ENCODE data around the gene DNAJC11. TPM values are rescaled to one million over a fixed set of nuclear protein-coding genes. Genes with fewer than 3 reads are reported as not detected.
"Not testable (repeated sequence)": the region's sequence is repeated elsewhere in the genome, so short reads cannot be mapped to it uniquely, and the experiment has no call there.

DNAJC11 gene
- total RNA-seq, 1 experiment from 2014 or later, result 102 TPM

GRCh38 chr1:6638226-6638625, 63.4 kb downstream of the DNAJC11 start (continued):
- TF ChIP-seq ZNF219 (CRISPR knock-in tag; IDR thresholded peaks at IDR 0.05; ENCODE audit: borderline replicate concordance), result no peak
- no peak for TF ChIP-seq NR2C2 (CRISPR knock-in tag; IDR thresholded peaks at IDR 0.05)
- no peak for TF ChIP-seq TEAD4 (CRISPR knock-in tag; IDR thresholded peaks at IDR 0.05)
- no peak for TF ChIP-seq GTF2I (CRISPR knock-in tag; conservative IDR thresholded peaks at IDR 0.05)
- TF ChIP-seq TP53 (CRISPR knock-in tag; IDR thresholded peaks at IDR 0.05), result no peak
- TF ChIP-seq FOXK1 (CRISPR knock-in tag; IDR thresholded peaks at IDR 0.05), result no peak
- no peak for TF ChIP-seq MYBL2 (CRISPR knock-in tag; IDR thresholded peaks at IDR 0.05)
- no peak for TF ChIP-seq NR1H2 (CRISPR knock-in tag; IDR thresholded peaks at IDR 0.05)

GRCh38 chr1:6637770-6638169, 63.8 kb downstream of the DNAJC11 start:
- H3K36me3 Mint-ChIP-seq, result peaks cover 77% of the 10 kb centered on the region
- no peak overlapping the region for H3K27ac Mint-ChIP-seq
- no peaks in the 10 kb centered on the region for H3K9me3 Mint-ChIP-seq
- ATAC-seq (no peak), DNase-seq (ENCODE audit: low spot score) (no peak)
- POLR2A ChIA-PET, result no interaction called here
- TF ChIP-seq ZBTB43 (CRISPR knock-in tag; IDR thresholded peaks at IDR 0.05), result no peak
- TF ChIP-seq NR1H2 (CRISPR knock-in tag; IDR thresholded peaks at IDR 0.05), result no peak
- no peak for TF ChIP-seq ZNF532 (CRISPR knock-in tag; IDR thresholded peaks at IDR 0.05; ENCODE audit: borderline replicate concordance)
- no peak for TF ChIP-seq FOXK1 (CRISPR knock-in tag; IDR thresholded peaks at IDR 0.05)
- TF ChIP-seq NFE2L1 (CRISPR knock-in tag; IDR thresholded peaks at IDR 0.05), result no peak
- no peak for TF ChIP-seq SOX15 (CRISPR knock-in tag; IDR thresholded peaks at IDR 0.05)
- no peak for TF ChIP-seq MAX (CRISPR knock-in tag; IDR thresholded peaks at IDR 0.05)
- TF ChIP-seq NR3C1 (CRISPR knock-in tag; conservative IDR thresholded peaks at IDR 0.05; ENCODE audit: low read depth), result no peak
- TF ChIP-seq TP53 (CRISPR knock-in tag; IDR thresholded peaks at IDR 0.05), result no peak
- TF ChIP-seq SP1 (CRISPR knock-in tag; conservative IDR thresholded peaks at IDR 0.05), result no peak
- TF ChIP-seq ESRRA (CRISPR knock-in tag; IDR thresholded peaks at IDR 0.05; ENCODE audit: borderline replicate concordance), result no peak
- TF ChIP-seq GTF2I (CRISPR knock-in tag; conservative IDR thresholded peaks at IDR 0.05), result no peak
- TF ChIP-seq SMAD3 (CRISPR knock-in tag; IDR thresholded peaks at IDR 0.05; ENCODE audit: borderline replicate concordance), result no peak
- no peak for TF ChIP-seq RORB (CRISPR knock-in tag; IDR thresholded peaks at IDR 0.05)
- TF ChIP-seq TEAD1 (CRISPR knock-in tag; IDR thresholded peaks at IDR 0.05), result no peak
- no peak for TF ChIP-seq JAZF1 (CRISPR knock-in tag; IDR thresholded peaks at IDR 0.05)
- TF ChIP-seq ZNF425 (CRISPR knock-in tag; conservative IDR thresholded peaks at IDR 0.05), result no peak
- TF ChIP-seq ZNF423 (CRISPR knock-in tag; IDR thresholded peaks at IDR 0.05), result no peak
- H3K4me1 Mint-ChIP-seq, result no peaks in the 10 kb centered on the region
- H3K27me3 Mint-ChIP-seq (ENCODE audit: low read depth), result no peaks in the 10 kb centered on the region
- no peak overlapping the region for H3K4me3 Mint-ChIP-seq
- CTCF ChIA-PET, result interaction anchor here (0.8 to 2.9 kb wide), 3 partner anchors 9 to 36 kb away, joined by 3 to 15 read pairs (median 3); no protein-coding TSS in a partner anchor

GRCh38 chr1:6636778-6637177, 64.8 kb downstream of the DNAJC11 start:
- H3K4me1 Mint-ChIP-seq; POLR2A ChIA-PET; H3K27me3 Mint-ChIP-seq (ENCODE audit: low read depth); H3K4me3 Mint-ChIP-seq; H3K9me3 Mint-ChIP-seq; DNase-seq (ENCODE audit: low spot score); ATAC-seq; H3K27ac Mint-ChIP-seq: not testable (repeated sequence)
- CTCF ChIA-PET, result interaction anchor here (1.2 to 2.9 kb wide), 2 partner anchors 10 to 33 kb away, joined by 3 to 15 read pairs; no protein-coding TSS in a partner anchor
- H3K36me3 Mint-ChIP-seq, result peaks cover 70% of the 10 kb centered on the region

Measured in WTC11 (cell line).